H1 (cell line): ENCODE measurements around the gene OTUB1. TPM values are rescaled to one million over a fixed set of nuclear protein-coding genes. Genes with fewer than 3 reads are reported as not detected.
"Not testable (repeated sequence)": the region's sequence is repeated elsewhere in the genome, so short reads cannot be mapped to it uniquely, and the experiment has no call there.

Experiments
- CTCF ChIA-PET: fragments of 300-600 bp; sonication (Branson Sonifier 250); formaldehyde crosslinking; loops from one replicate; lab custom pipeline; 2021; ENCODE audit not compliant: partially characterized antibody; lab: Charles Lee
- POLR2A ChIA-PET: fragments of 300-600 bp; sonication (Branson Sonifier 250); formaldehyde crosslinking; loops from one replicate; lab custom pipeline; 2021; ENCODE audit warnings: inconsistent platforms; ENCODE audit not compliant: partially characterized antibody; lab: Charles Lee
- DNase-seq, 2 experiments: peaks; one replicate each; pipeline versions ENCODE4 v3.0.0 to v3.0.0-alpha.2; 2010 to 2022; ENCODE audit warnings: low spot score in 2 of 2, low read depth in 1 of 2, mixed read lengths in 1 of 2
- FAIRE-seq: peaks from 2 replicates; lab custom pipeline; 2011; peaks lifted over from hg19 to GRCh38; lab: Jason Lieb, UNC
- H2AFZ ChIP-seq: 2 replicates; pipeline ENCODE4 v1.8.1; 2012; ENCODE audit warnings: low read length, inconsistent platforms
- H2AK5ac ChIP-seq: 2 replicates; pipeline ENCODE4 v1.6.1; 2013; ENCODE audit warnings: low read depth, low read length
- H2BK120ac ChIP-seq: replicated peaks from 2 replicates; pipeline ENCODE3; 2013; ENCODE audit warnings: low read depth, low read length, inconsistent platforms
- H2BK12ac ChIP-seq: 2 replicates; pipeline ENCODE4 v1.6.1; 2013; ENCODE audit warnings: low read depth, low read length
- H2BK15ac ChIP-seq: 2 replicates; pipeline ENCODE4 v1.6.1; 2013; ENCODE audit warnings: low read length
- H2BK20ac ChIP-seq: 2 replicates; pipeline ENCODE4 v1.6.1; 2013; ENCODE audit warnings: low read length
- H2BK5ac ChIP-seq: 2 replicates; pipeline ENCODE4 v1.6.1; 2013; ENCODE audit warnings: low read depth, low read length
- H3K14ac ChIP-seq: 2 replicates; pipeline ENCODE4 v1.6.1; 2013; ENCODE audit warnings: inconsistent platforms; ENCODE audit not compliant: insufficient read length
- H3K18ac ChIP-seq: 2 replicates; pipeline ENCODE4 v1.6.1; 2013; ENCODE audit warnings: low read length; ENCODE audit errors: extremely low read depth
- H3K23ac ChIP-seq: 2 replicates; pipeline ENCODE4 v1.6.1; 2013; ENCODE audit warnings: inconsistent platforms; ENCODE audit not compliant: insufficient read length
- H3K23me2 ChIP-seq: 2 replicates; pipeline ENCODE4 v1.6.1; 2013; ENCODE audit warnings: low read depth, low read length
- H3K27ac ChIP-seq: 2 replicates; pipeline ENCODE4 v1.6.1; 2011; ENCODE audit warnings: low read depth, low read length, inconsistent platforms
- H3K27me3 ChIP-seq, 4 experiments: replicated peaks in 1 of 4; 1 replicate in 1 of 4; 2 replicates in 3 of 4; pipeline versions ENCODE4 v1.6.1 to v1.8.1; 2011 to 2013; ENCODE audit warnings: low read length in 3 of 4, mild to moderate bottlenecking in 3 of 4, inconsistent platforms in 2 of 4, mixed read lengths in 2 of 4, moderate library complexity in 1 of 4; ENCODE audit not compliant: control insufficient read depth in 3 of 4, insufficient read depth in 3 of 4; ENCODE audit errors: extremely low read depth in 1 of 4
- H3K36me3 ChIP-seq, 4 experiments: 2 replicates each; pipeline versions ENCODE4 v1.6.1 to v1.8.1; 2011 to 2013; ENCODE audit warnings: mild to moderate bottlenecking in 4 of 4, low read length in 3 of 4, moderate library complexity in 2 of 4, control low read depth in 1 of 4, inconsistent platforms in 1 of 4; ENCODE audit not compliant: insufficient read depth in 4 of 4, control insufficient read depth in 2 of 4
- H3K4ac ChIP-seq: replicated peaks from 2 replicates; pipeline ENCODE3; 2013; ENCODE audit warnings: low read length, low read depth, mixed read lengths, inconsistent platforms; ENCODE audit not compliant: insufficient read length
- H3K4me1 ChIP-seq, 4 experiments: replicated peaks in 1 of 4; 1 replicate in 1 of 4; 2 replicates in 3 of 4; pipeline versions ENCODE4 v1.6.1 to v1.8.1; 2011 to 2013; ENCODE audit warnings: low read length in 3 of 4, inconsistent platforms in 2 of 4, mixed read lengths in 1 of 4; ENCODE audit not compliant: insufficient read depth in 4 of 4, control insufficient read depth in 3 of 4
- H3K4me2 ChIP-seq, 2 experiments: 2 replicates each; pipeline versions ENCODE4 v1.6.1 to v1.8.1; 2011 to 2013; ENCODE audit warnings: low read depth in 2 of 2, low read length in 2 of 2, control low read depth in 1 of 2, inconsistent platforms in 1 of 2, mild to moderate bottlenecking in 1 of 2; ENCODE audit not compliant: insufficient read depth in 1 of 2
- H3K4me3 ChIP-seq, 4 experiments: fragments of 200-600, 300-600 bp in 1 of 4; sonication (generic), shearing (Covaris generic), sonication (Bioruptor Twin) in 1 of 4; 2 replicates each; pipeline versions ENCODE4 v1.5.1 to v1.8.1; 2011 to 2016; ENCODE audit warnings: low read length in 4 of 4, low read depth in 3 of 4, control low read depth in 2 of 4, inconsistent platforms in 2 of 4, mild to moderate bottlenecking in 2 of 4, mixed read lengths in 1 of 4, moderate library complexity in 1 of 4; ENCODE audit not compliant: insufficient read depth in 2 of 4; ENCODE audit errors: extremely low read depth in 1 of 4
- H3K56ac ChIP-seq: replicated peaks from 2 replicates; pipeline ENCODE3; 2013; ENCODE audit warnings: low read depth, mild to moderate bottlenecking, mixed read lengths, low read length, inconsistent platforms; ENCODE audit not compliant: insufficient read length
- H3K79me1 ChIP-seq: 2 replicates; pipeline ENCODE4 v1.6.1; 2013; ENCODE audit warnings: low read depth, low read length, control low read depth
- H3K79me2 ChIP-seq, 2 experiments: 2 replicates each; pipeline versions ENCODE4 v1.6.1 to v1.8.1; 2012 to 2013; ENCODE audit warnings: low read length in 2 of 2, mild to moderate bottlenecking in 2 of 2, inconsistent platforms in 1 of 2; ENCODE audit not compliant: insufficient read depth in 2 of 2, control insufficient read depth in 1 of 2
- H3K9ac ChIP-seq, 4 experiments: replicated peaks in 1 of 4; 1 replicate in 1 of 4; 2 replicates in 3 of 4; pipeline versions ENCODE4 v1.6.1 to v1.8.1; 2011 to 2013; ENCODE audit warnings: low read depth in 3 of 4, low read length in 3 of 4, control low read depth in 2 of 4, mild to moderate bottlenecking in 2 of 4, moderate library complexity in 2 of 4, inconsistent platforms in 1 of 4; ENCODE audit errors: extremely low read depth in 1 of 4
- H3K9me3 ChIP-seq, 2 experiments: 2 replicates each; pipeline versions ENCODE4 v1.6.1 to v1.8.1; 2012 to 2013; ENCODE audit warnings: mild to moderate bottlenecking in 2 of 2, moderate library complexity in 2 of 2, control low read depth in 1 of 2, inconsistent platforms in 1 of 2, low read depth in 1 of 2, low read length in 1 of 2, mixed read lengths in 1 of 2; ENCODE audit not compliant: insufficient read depth in 2 of 2
- H4K20me1 ChIP-seq, 2 experiments: replicated peaks in 1 of 2; 2 replicates each; pipeline versions ENCODE3 to v1.8.1; 2011 to 2013; ENCODE audit warnings: inconsistent platforms in 2 of 2, low read length in 2 of 2, mild to moderate bottlenecking in 1 of 2; ENCODE audit not compliant: insufficient read depth in 2 of 2, control insufficient read depth in 1 of 2
- H4K5ac ChIP-seq: 2 replicates; pipeline ENCODE4 v1.6.1; 2013; ENCODE audit warnings: low read length, low read depth, mixed read lengths, inconsistent platforms; ENCODE audit not compliant: insufficient read length
- H4K8ac ChIP-seq: 2 replicates; pipeline ENCODE4 v1.8.0; 2013; ENCODE audit warnings: mild to moderate bottlenecking, moderate library complexity, low read length, inconsistent platforms; ENCODE audit not compliant: insufficient read depth; ENCODE audit errors: extremely low read depth
- H4K91ac ChIP-seq: replicated peaks from 2 replicates; pipeline ENCODE3; 2013; ENCODE audit warnings: low read length, mixed read lengths, inconsistent platforms; ENCODE audit not compliant: insufficient read length
- POU5F1 ChIP-seq: IDR thresholded peaks from 2 replicates; pipeline ENCODE4 v1.6.1; 2011; ENCODE audit warnings: low read depth, mild to moderate bottlenecking, low read length, moderate library complexity
- SIN3A ChIP-seq, 2 experiments: IDR thresholded peaks in 1 of 2; conservative IDR thresholded peaks in 1 of 2; 2 replicates each; pipeline ENCODE4 v1.6.1; 2011 to 2012; ENCODE audit warnings: low read length in 2 of 2, improper control_type of control experiment in 1 of 2, low read depth in 1 of 2, mild to moderate bottlenecking in 1 of 2
- SIX5 ChIP-seq: IDR thresholded peaks from 2 replicates; pipeline ENCODE4 v1.6.1; 2011; ENCODE audit warnings: mild to moderate bottlenecking, low read depth, low read length
- WGBS, 2 experiments: shearing (Covaris generic) in 1 of 2; methylation state at CpG; one replicate each; pipeline versions ENCODE4 v1.1.6 to v1.1.7; 2013 to 2015; ENCODE audit warnings: low lambda C conversion rate in 2 of 2, mixed read lengths in 2 of 2, inconsistent platforms in 1 of 2, low coverage in 1 of 2, missing lambda C conversion rate in 1 of 2; ENCODE audit not compliant: insufficient replicate concordance in 2 of 2, insufficient coverage in 1 of 2, insufficient read length in 1 of 2; ENCODE audit errors: extremely low coverage in 1 of 2, missing lambda C conversion rate in 1 of 2; 5-methylcytosine and 5-hydroxymethylcytosine counted together
- polyA plus RNA-seq, 7 experiments: library from polyadenylated mRNA; depleted of rRNA in 3 of 7; stranded (reverse) in 5 of 7; unstranded in 2 of 7; fragments of >200 nt in 5 of 7; fragments of 200-250 nt in 2 of 7; gene quantifications; 1 replicate in 5 of 7; 2 replicates in 1 of 7; 4 replicates in 1 of 7; pipeline versions ENCODE4 v1.2.1 to v1.2.3, GENCODE V29; 2011 to 2013; ENCODE audit warnings: missing spikeins in 2 of 7, mixed read lengths in 2 of 7
- total RNA-seq: library from RNA; stranded (reverse); fragmentation: NEBNext Ultra II Directional; extraction: Animal tissue kit (Norgen Biotek cat#: 25700); gene quantifications from 2 replicates; pipeline ENCODE4 v1.2.1, GENCODE V29; 2021

OTUB1 gene
- total and polyA plus RNA-seq, 2 of the 8 experiments (the other 6 are each of a cell fraction or from before 2014, with no cell fraction given): 110 to 274 TPM

DNA sequence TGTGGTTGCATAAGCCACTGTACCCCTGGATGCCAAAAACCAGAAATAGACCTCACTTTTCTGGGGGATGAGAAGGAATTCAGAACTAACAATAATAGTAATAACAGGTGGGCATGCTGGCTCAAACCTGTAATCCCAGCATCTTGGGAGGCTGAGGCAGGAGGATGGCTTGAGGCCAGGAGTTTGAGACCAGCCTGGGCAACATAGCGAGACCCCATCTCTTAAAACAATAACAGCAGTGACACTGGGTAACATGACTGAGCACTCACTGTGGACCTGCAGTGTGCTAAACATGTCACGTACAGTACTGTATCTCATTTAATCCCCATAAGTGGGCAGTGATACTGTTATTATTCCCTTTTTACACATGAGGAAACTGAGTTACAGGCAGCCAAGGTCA is 59.5 kb downstream of the OTUB1 start (continued):
- TF ChIP-seq SIX5: no peak
- no peak for TF ChIP-seq POU5F1
- no peak for TF ChIP-seq SIN3A (conservative IDR thresholded peaks at IDR 0.05 in 1 of 2, IDR thresholded peaks at IDR 0.05 in 1 of 2; ENCODE audit: low read depth in 1 of 2, low read length in 2 of 2)
- TF ChIP-seq, all 59 proteins: peak for 0

- H4K8ac ChIP-seq, H2AK5ac ChIP-seq, H2BK12ac ChIP-seq, H3K4me3 ChIP-seq, H3K23me2 ChIP-seq, H3K27ac ChIP-seq, H3K36me3 ChIP-seq, H2AFZ ChIP-seq, FAIRE-seq, H3K14ac ChIP-seq, H2BK15ac ChIP-seq, H3K56ac ChIP-seq, H2BK20ac ChIP-seq, H4K91ac ChIP-seq, H3K9ac ChIP-seq, H3K79me2 ChIP-seq, DNase-seq, H2BK5ac ChIP-seq, H3K18ac ChIP-seq, H3K4me2 ChIP-seq, H3K9me3 ChIP-seq, H3K4ac ChIP-seq, H4K5ac ChIP-seq, H3K79me1 ChIP-seq, H3K23ac ChIP-seq, H2BK120ac ChIP-seq, H3K4me1 ChIP-seq: not testable (repeated sequence)
- 90% methylated on average over 8 of the region's 8 CpGs; no CpG with 5 or more reads in 1 of the 2 experiments for WGBS, 2 experiments
- POLR2A ChIA-PET: interaction anchor here (0.9 kb wide), 1 partner anchor 56 kb away, joined by 3 read pairs; no protein-coding TSS in a partner anchor
- CTCF ChIA-PET: interaction anchor here (1.4 to 3.0 kb wide), 5 partner anchors 10 to 102 kb away, joined by 3 to 19 read pairs (median 4); no protein-coding TSS in a partner anchor
- Histone ChIP-seq H4K20me1 (peaks cover 12 to 16% of the 10 kb centered on the region in 2 experiments), H3K27me3 (peaks cover 4 to 76% (median 49%) of the 10 kb centered on the region in 4 experiments)
Measured at GRCh38 chr11:64047373-64047772, 61.1 kb downstream of the OTUB1 start.
